ENCODE data around the gene ELFN1.

DNA sequence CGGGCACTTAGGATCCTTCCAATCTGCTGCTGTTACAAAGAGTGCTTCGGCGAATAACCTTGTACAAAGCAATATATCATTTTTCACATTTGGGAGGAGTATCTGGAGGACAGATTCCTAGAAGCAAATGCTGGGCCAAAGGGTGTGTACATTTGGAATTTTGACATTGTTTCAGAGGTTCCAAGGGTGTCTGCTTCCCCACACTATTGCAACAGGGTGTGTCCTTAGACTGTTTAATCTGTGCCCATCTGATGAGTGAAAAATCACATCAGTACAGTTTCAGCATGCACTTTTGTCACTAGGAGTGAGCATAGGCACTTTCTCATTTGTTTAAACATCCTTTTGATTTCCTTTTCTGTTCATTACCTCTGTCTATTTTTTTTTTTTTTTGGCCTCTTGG is 8.6 kb upstream of the ELFN1 start:
- TF ChIP-seq, protein P1, sequence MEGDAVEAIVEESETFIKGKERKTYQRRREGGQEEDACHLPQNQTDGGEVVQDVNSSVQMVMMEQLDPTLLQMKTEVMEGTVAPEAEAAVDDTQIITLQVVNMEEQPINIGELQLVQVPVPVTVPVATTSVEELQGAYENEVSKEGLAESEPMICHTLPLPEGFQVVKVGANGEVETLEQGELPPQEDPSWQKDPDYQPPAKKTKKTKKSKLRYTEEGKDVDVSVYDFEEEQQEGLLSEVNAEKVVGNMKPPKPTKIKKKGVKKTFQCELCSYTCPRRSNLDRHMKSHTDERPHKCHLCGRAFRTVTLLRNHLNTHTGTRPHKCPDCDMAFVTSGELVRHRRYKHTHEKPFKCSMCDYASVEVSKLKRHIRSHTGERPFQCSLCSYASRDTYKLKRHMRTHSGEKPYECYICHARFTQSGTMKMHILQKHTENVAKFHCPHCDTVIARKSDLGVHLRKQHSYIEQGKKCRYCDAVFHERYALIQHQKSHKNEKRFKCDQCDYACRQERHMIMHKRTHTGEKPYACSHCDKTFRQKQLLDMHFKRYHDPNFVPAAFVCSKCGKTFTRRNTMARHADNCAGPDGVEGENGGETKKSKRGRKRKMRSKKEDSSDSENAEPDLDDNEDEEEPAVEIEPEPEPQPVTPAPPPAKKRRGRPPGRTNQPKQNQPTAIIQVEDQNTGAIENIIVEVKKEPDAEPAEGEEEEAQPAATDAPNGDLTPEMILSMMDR (IDR thresholded peaks at IDR 0.05), result no peak
- no peak for TF ChIP-seq POLR2AphosphoS5 (IDR thresholded peaks at IDR 0.05)
